Spleen (tissue), 11 donors: ENCODE data around the gene PDE2A. TPM values are rescaled to one million over a fixed set of nuclear protein-coding genes. Genes with fewer than 3 reads are reported as not detected.

Source experiments
- DNase-seq: peaks from one replicate; pipeline ENCODE4 v3.0.0-alpha.2; 2020
- H3K27ac ChIP-seq, 8 donors: fragments of 200-600 bp; sonication (generic) in 7 of 8; 1 replicate in 4 of 8; 2 replicates in 4 of 8; pipeline versions ENCODE4 v1.5.0 to v1.8.0; 2016 to 2021; ENCODE audit warnings: inconsistent platforms in 4 of 8, mild to moderate bottlenecking in 4 of 8, moderate library complexity in 1 of 8
- H3K27me3 ChIP-seq, 7 donors: fragments of 200-600 bp; sonication (generic) in 6 of 7; replicated peaks in 1 of 7; 1 replicate in 4 of 7; 2 replicates in 3 of 7; pipeline versions ENCODE4 v1.5.0 to v1.8.0; 2016 to 2021; ENCODE audit warnings: inconsistent platforms in 3 of 7, mild to moderate bottlenecking in 1 of 7
- H3K36me3 ChIP-seq, 6 donors: fragments of 200-600 bp; sonication (generic) in 5 of 6; 1 replicate in 4 of 6; 2 replicates in 2 of 6; pipeline versions ENCODE4 v1.5.0 to v1.8.0; 2016 to 2021; ENCODE audit warnings: inconsistent platforms in 2 of 6
- H3K4me1 ChIP-seq, 6 donors: fragments of 200-600 bp; sonication (generic) in 5 of 6; 1 replicate in 3 of 6; 2 replicates in 3 of 6; pipeline versions ENCODE4 v1.5.0 to v1.8.0; 2016 to 2021; ENCODE audit warnings: inconsistent platforms in 3 of 6
- H3K4me3 ChIP-seq, 8 donors: fragments of 200-600 bp; sonication (generic) in 7 of 8; 1 replicate in 4 of 8; 2 replicates in 4 of 8; pipeline versions ENCODE4 v1.5.0 to v1.8.0; 2016 to 2021; ENCODE audit warnings: inconsistent platforms in 4 of 8, mild to moderate bottlenecking in 4 of 8, moderate library complexity in 2 of 8
- H3K9me3 ChIP-seq, 8 donors: fragments of 200-600 bp; sonication (generic) in 7 of 8; 1 replicate in 4 of 8; 2 replicates in 4 of 8; pipeline versions ENCODE4 v1.5.0 to v1.8.0; 2016 to 2021; ENCODE audit warnings: inconsistent platforms in 4 of 8
- CTCF ChIP-seq, 11 experiments: fragments of 200-600 bp in 7 of 11; fragments of 450-650 bp in 4 of 11; sonication (generic) in 4 of 11; IDR thresholded peaks in 8 of 11; conservative IDR thresholded peaks in 3 of 11; 1 replicate in 7 of 11; 2 replicates in 4 of 11; pipeline versions ENCODE4 v1.4.0 to v1.8.0; 2016 to 2021; ENCODE audit warnings: antibody characterized with exemption in 11 of 11, inconsistent platforms in 4 of 11, mild to moderate bottlenecking in 1 of 11
- POLR2A ChIP-seq, 3 donors: fragments of 450-650 bp; IDR thresholded peaks; one replicate each; pipeline ENCODE4 v1.5.1; 2017; ENCODE audit warnings: antibody characterized with exemption in 3 of 3, mild to moderate bottlenecking in 1 of 3
- POLR2AphosphoS5 ChIP-seq, 3 donors: sonication (generic); formaldehyde crosslinking; IDR thresholded peaks; one replicate each; pipeline ENCODE4 v1.5.1; 2017; ENCODE audit warnings: antibody characterized with exemption in 3 of 3
- WGBS, 5 donors: extraction: QIAGEN DNeasy Blood & Tissue Kit in 3 of 5; methylation state at CpG; one replicate each; pipeline versions ENCODE4 v1.1.5 to v1.1.7; 2013 to 2018; 5-methylcytosine and 5-hydroxymethylcytosine counted together
- intact Hi-C: fragments of 100-400 bp; cut with DNase I; formaldehyde crosslinking; loops from one replicate; pipeline ENCODE4 v1.15.0; 2023; ENCODE audit warnings: low total_unique reads
- polyA plus RNA-seq, 3 donors: library from polyadenylated mRNA; stranded (reverse); fragments of 200-250 nt; gene quantifications; one replicate each; pipeline ENCODE4 v1.2.1, GENCODE V29; 2013
- total RNA-seq, 7 donors: library from RNA; depleted of rRNA in 3 of 7; stranded (reverse); fragments of >200 nt in 3 of 7; fragmentation: NEBNext Ultra II Directional in 4 of 7; extraction: Animal tissue kit (Norgen Biotek cat#: 25700) in 4 of 7; gene quantifications; one replicate each; pipeline versions ENCODE4 v1.1.0 to v1.2.1, GENCODE V29; 2016 to 2021
- donor health status: healthy with polysubstance abuse.
- donor health status: DM: no; HTN: no; CAD: no; lungs with moderate emphysema.
- donor health status: DM: no; HTN: no; CAD: no.
- donor health status: Bipolar disorder and iron deficiency.
- donor health status: healthy.
- donor health status: DM: no; HTN: no; CAD: no.
- donor health status: DM: yes; HTN: yes; CAD: no.

Gene PDE2A
- total and polyA plus RNA-seq, 10 donors: 58.2 to 584 (median 333) TPM

- H3K27me3 ChIP-seq: no peaks in the 10 kb centered on the region
- H3K4me1 ChIP-seq: peaks cover 0 to 56% (median 3%) of the 10 kb centered on the region in 6 donors
- peak overlapping the region in 5 of 8 donors; percentile 45 to 72 (median 66) for H3K27ac ChIP-seq
- intact Hi-C loops: no loop called here
- peak overlapping the region in 5 of 8 donors; percentile 1 to 31 (median 23) for H3K4me3 ChIP-seq
- no peak for DNase-seq
- 86 to 92% (median 88%) methylated on average over 11 to 15 of the region's 15 CpGs for WGBS, 5 donors
- H3K9me3 ChIP-seq: no peaks in the 10 kb centered on the region
- H3K36me3 ChIP-seq: peaks cover 1 to 100% (median 98%) of the 10 kb centered on the region in 6 donors
- TF ChIP-seq POLR2AphosphoS5 (IDR thresholded peaks at IDR 0.05) (peak in 1 of 3 donors; percentile 2), CTCF (IDR thresholded peaks at IDR 0.05 in 8 of 11, conservative IDR thresholded peaks at IDR 0.05 in 3 of 11) (no peak), POLR2A (IDR thresholded peaks at IDR 0.05) (no peak)
Observed at GRCh38 chr11:72702577-72703241, 28.5 kb upstream of the PDE2A start.

GRCh38 chr11:72702096-72702495 is 27.9 kb upstream of the PDE2A start:
- Histone ChIP-seq H3K9me3 (no peaks in the 10 kb centered on the region), H3K27ac (peak overlapping the region in 5 of 8 donors; percentile 45 to 72 (median 66)), H3K4me3 (peak overlapping the region in 4 of 8 donors; percentile 1 to 31 (median 26)), H3K4me1 (peaks cover 0 to 55% (median 3%) of the 10 kb centered on the region in 6 donors), H3K27me3 (no peaks in the 10 kb centered on the region), H3K36me3 (peaks cover 4 to 100% (median 98%) of the 10 kb centered on the region in 6 donors)
- no peak for TF ChIP-seq POLR2A (IDR thresholded peaks at IDR 0.05)
- TF ChIP-seq POLR2AphosphoS5 (IDR thresholded peaks at IDR 0.05): peak in 1 of 3 donors; percentile 7
- TF ChIP-seq CTCF (IDR thresholded peaks at IDR 0.05 in 8 of 11, conservative IDR thresholded peaks at IDR 0.05 in 3 of 11): no peak
- DNase-seq: no peak
- intact Hi-C loops: no loop called here
- WGBS, 5 donors: 84 to 93% (median 88%) methylated on average over 5 to 7 of the region's 7 CpGs

GRCh38 chr11:72701466-72701865 is 27.2 kb upstream of the PDE2A start:
- H3K36me3 ChIP-seq: peaks cover 4 to 100% (median 98%) of the 10 kb centered on the region in 6 donors
- no peak for DNase-seq
- H3K9me3 ChIP-seq: no peaks in the 10 kb centered on the region
- H3K27ac ChIP-seq: peak overlapping the region in 3 of 8 donors; percentile 57 to 69 (median 66)
- intact Hi-C loops: no loop called here
- 87 to 94% (median 92%) methylated on average over 5 to 10 of the region's 10 CpGs for WGBS, 5 donors
- H3K27me3 ChIP-seq: no peaks in the 10 kb centered on the region
- H3K4me1 ChIP-seq: peaks cover 0 to 51% (median 3%) of the 10 kb centered on the region in 6 donors
- peak overlapping the region in 1 of 8 donors; percentile 31 for H3K4me3 ChIP-seq
- TF ChIP-seq CTCF (IDR thresholded peaks at IDR 0.05 in 8 of 11, conservative IDR thresholded peaks at IDR 0.05 in 3 of 11) (no peak), POLR2A (IDR thresholded peaks at IDR 0.05) (no peak), POLR2AphosphoS5 (IDR thresholded peaks at IDR 0.05) (peak in 1 of 3 donors; percentile 46)

- H3K27ac ChIP-seq: peak overlapping the region in 2 of 8 donors; percentile 21 to 31
- DNase-seq: no peak
- TF ChIP-seq POLR2A (IDR thresholded peaks at IDR 0.05): no peak
- TF ChIP-seq CTCF (IDR thresholded peaks at IDR 0.05 in 8 of 11, conservative IDR thresholded peaks at IDR 0.05 in 3 of 11): no peak
- peak in 1 of 3 donors; percentile 19 for TF ChIP-seq POLR2AphosphoS5 (IDR thresholded peaks at IDR 0.05)
- H3K27me3 ChIP-seq: no peaks in the 10 kb centered on the region
- 76 to 93% (median 87%) methylated on average over 3 of the region's 3 CpGs for WGBS, 5 donors
- H3K4me3 ChIP-seq: no peak overlapping the region
- intact Hi-C loops: no loop called here
- H3K9me3 ChIP-seq: no peaks in the 10 kb centered on the region
- peaks cover 4 to 100% (median 98%) of the 10 kb centered on the region in 6 donors for H3K36me3 ChIP-seq
- H3K4me1 ChIP-seq: peaks cover 0 to 39% (median under 1%) of the 10 kb centered on the region in 6 donors
Observed at GRCh38 chr11:72700146-72700545, 25.9 kb upstream of the PDE2A start.
